T-helper 2 cell (primary cell): Measurements from ENCODE around the gene ZNF775.

Source experiments
- DNase-seq, 5 experiments: peaks; one replicate each; pipeline versions ENCODE4 v3.0.0 to v3.0.0-alpha.2; 2012 to 2022

Gene ZNF775

GRCh38 chr7:150442811-150443210 is 63.7 kb downstream of the ZNF775 start:
- DNase-seq, result no peak

- no peak for DNase-seq
These were observed 64.8 kb downstream of the ZNF775 start for GRCh38 chr7:150443793-150444540.

- DNase-seq, result no peak
These were observed 65.7 kb downstream of the ZNF775 start for GRCh38 chr7:150444674-150445365.

GRCh38 chr7:150446288-150446938 is 67.3 kb downstream of the ZNF775 start:
- peak in 1 of 5 experiments; percentile 64 for DNase-seq
